ENCODE results near the gene ABHD15. TPM values are rescaled to one million over a fixed set of nuclear protein-coding genes. Genes with fewer than 3 reads are reported as not detected.
A peak's percentile ranks its signal among the peaks of the same experiment; 100 is the strongest.

ABHD15 gene
- total and polyA plus RNA-seq, 9 of the 15 experiments (the other 6 are each of a cell fraction or from before 2014, with no cell fraction given) = 0.85 to 4.2 (median 2.1) TPM

DNA sequence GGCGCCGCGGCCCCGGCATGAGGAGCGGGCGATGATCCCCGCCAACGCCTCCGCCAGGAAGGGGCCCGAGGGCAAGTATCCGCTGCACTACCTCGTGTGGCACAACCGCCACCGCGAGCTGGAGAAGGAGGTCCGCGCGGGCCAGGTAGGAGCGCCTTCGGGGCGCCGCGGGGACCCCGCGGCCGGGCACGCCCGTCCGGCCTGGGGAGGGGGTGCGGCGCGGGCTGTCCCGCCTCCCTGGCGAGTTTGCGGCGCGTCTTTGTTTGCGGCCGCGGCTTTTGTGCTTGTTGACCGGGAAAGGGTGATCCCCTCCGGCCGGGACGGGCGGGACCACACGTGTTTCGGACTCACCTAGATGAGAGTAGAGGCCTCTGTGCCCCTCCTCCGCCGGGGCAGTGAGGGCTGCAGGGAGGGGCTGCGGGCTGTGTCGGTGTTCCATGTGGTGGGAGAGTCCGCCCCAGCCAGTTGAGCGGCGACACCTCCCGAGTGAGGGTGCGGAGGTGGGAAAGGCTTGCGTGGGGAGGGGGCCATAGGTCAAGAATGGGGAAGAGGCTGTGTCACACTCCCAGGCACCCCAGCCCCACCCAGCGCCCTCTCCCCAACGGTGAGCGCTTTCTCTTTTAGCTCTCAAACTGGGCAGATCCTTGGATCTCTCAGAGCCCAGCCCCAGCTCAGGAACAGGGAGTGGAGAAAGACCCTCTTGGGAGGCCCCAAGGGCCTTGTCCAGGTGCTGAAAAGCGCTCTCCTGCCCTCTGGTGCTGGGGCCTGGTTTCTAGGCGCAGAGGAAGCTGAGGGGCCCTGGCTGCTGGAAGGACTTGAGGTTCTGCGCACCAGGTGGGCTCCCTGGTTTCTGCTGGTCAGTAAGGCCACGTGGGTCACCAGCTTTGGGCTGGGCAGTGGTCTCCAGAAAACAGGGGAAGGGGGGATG lies 27.0 kb upstream of the ABHD15 start (continued):
- TF ChIP-seq ZNF778 (CRISPR knock-in tag; IDR thresholded peaks at IDR 0.05) (no peak), MAFF (IDR thresholded peaks at IDR 0.05; ENCODE audit: low read length) (no peak), ZNF124 (CRISPR knock-in tag; IDR thresholded peaks at IDR 0.05) (no peak), TCF7 (IDR thresholded peaks at IDR 0.05; ENCODE audit: borderline replicate concordance) (no peak), DNMT1 (IDR thresholded peaks at IDR 0.05) (no peak), CREBBP (IDR thresholded peaks at IDR 0.05; ENCODE audit: low read depth, low read length) (no peak), ZNF217 (CRISPR knock-in tag; IDR thresholded peaks at IDR 0.05) (no peak), RBM14 (IDR thresholded peaks at IDR 0.05; ENCODE audit: borderline replicate concordance, insufficient read depth, low read depth, low read length) (no peak), RFX1 (IDR thresholded peaks at IDR 0.05) (no peak), EZH2 (IDR thresholded peaks at IDR 0.05; ENCODE audit: borderline replicate concordance, low read depth, low read length) (no peak), CXXC5 (CRISPR knock-in tag; IDR thresholded peaks at IDR 0.05) (peak; percentile 27; the same call in 1 of the 2 replicates), CCNT2 (IDR thresholded peaks at IDR 0.05; ENCODE audit: borderline replicate concordance, extremely low read depth, insufficient read length, low read depth, low read length) (no peak)
- TF ChIP-seq, protein P1, sequence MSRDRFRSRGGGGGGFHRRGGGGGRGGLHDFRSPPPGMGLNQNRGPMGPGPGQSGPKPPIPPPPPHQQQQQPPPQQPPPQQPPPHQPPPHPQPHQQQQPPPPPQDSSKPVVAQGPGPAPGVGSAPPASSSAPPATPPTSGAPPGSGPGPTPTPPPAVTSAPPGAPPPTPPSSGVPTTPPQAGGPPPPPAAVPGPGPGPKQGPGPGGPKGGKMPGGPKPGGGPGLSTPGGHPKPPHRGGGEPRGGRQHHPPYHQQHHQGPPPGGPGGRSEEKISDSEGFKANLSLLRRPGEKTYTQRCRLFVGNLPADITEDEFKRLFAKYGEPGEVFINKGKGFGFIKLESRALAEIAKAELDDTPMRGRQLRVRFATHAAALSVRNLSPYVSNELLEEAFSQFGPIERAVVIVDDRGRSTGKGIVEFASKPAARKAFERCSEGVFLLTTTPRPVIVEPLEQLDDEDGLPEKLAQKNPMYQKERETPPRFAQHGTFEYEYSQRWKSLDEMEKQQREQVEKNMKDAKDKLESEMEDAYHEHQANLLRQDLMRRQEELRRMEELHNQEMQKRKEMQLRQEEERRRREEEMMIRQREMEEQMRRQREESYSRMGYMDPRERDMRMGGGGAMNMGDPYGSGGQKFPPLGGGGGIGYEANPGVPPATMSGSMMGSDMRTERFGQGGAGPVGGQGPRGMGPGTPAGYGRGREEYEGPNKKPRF (IDR thresholded peaks at IDR 0.05; ENCODE audit: low read depth, low read length) = no peak
- TF ChIP-seq, protein P2, sequence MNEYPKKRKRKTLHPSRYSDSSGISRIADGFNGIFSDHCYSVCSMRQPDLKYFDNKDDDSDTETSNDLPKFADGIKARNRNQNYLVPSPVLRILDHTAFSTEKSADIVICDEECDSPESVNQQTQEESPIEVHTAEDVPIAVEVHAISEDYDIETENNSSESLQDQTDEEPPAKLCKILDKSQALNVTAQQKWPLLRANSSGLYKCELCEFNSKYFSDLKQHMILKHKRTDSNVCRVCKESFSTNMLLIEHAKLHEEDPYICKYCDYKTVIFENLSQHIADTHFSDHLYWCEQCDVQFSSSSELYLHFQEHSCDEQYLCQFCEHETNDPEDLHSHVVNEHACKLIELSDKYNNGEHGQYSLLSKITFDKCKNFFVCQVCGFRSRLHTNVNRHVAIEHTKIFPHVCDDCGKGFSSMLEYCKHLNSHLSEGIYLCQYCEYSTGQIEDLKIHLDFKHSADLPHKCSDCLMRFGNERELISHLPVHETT (CRISPR knock-in tag; conservative IDR thresholded peaks at IDR 0.05 in 1 of 2, IDR thresholded peaks at IDR 0.05 in 1 of 2) = peak; percentile 37 to 97; a peak in 2 of 4 replicates
- TF ChIP-seq, protein P3, sequence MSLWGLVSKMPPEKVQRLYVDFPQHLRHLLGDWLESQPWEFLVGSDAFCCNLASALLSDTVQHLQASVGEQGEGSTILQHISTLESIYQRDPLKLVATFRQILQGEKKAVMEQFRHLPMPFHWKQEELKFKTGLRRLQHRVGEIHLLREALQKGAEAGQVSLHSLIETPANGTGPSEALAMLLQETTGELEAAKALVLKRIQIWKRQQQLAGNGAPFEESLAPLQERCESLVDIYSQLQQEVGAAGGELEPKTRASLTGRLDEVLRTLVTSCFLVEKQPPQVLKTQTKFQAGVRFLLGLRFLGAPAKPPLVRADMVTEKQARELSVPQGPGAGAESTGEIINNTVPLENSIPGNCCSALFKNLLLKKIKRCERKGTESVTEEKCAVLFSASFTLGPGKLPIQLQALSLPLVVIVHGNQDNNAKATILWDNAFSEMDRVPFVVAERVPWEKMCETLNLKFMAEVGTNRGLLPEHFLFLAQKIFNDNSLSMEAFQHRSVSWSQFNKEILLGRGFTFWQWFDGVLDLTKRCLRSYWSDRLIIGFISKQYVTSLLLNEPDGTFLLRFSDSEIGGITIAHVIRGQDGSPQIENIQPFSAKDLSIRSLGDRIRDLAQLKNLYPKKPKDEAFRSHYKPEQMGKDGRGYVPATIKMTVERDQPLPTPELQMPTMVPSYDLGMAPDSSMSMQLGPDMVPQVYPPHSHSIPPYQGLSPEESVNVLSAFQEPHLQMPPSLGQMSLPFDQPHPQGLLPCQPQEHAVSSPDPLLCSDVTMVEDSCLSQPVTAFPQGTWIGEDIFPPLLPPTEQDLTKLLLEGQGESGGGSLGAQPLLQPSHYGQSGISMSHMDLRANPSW (CRISPR knock-in tag; IDR thresholded peaks at IDR 0.05) = peak; percentile 71; the same call in 1 of the 2 replicates
- TF ChIP-seq, protein P4, sequence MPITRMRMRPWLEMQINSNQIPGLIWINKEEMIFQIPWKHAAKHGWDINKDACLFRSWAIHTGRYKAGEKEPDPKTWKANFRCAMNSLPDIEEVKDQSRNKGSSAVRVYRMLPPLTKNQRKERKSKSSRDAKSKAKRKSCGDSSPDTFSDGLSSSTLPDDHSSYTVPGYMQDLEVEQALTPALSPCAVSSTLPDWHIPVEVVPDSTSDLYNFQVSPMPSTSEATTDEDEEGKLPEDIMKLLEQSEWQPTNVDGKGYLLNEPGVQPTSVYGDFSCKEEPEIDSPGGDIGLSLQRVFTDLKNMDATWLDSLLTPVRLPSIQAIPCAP (CRISPR knock-in tag; IDR thresholded peaks at IDR 0.05; ENCODE audit: borderline replicate concordance) = peak; percentile 83; the same call in 1 of the 2 replicates
- TF ChIP-seq, protein P5, sequence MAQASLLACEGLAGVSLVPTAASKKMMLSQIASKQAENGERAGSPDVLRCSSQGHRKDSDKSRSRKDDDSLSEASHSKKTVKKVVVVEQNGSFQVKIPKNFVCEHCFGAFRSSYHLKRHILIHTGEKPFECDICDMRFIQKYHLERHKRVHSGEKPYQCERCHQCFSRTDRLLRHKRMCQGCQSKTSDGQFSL (CRISPR knock-in tag; IDR thresholded peaks at IDR 0.05) = no peak
- TF ChIP-seq, protein P5 (tag; IDR thresholded peaks at IDR 0.05) = no peak
